ENCODE results near the gene PHOSPHO1. TPM values are rescaled to one million over a fixed set of nuclear protein-coding genes. Genes with fewer than 3 reads are reported as not detected.

PHOSPHO1 gene
- total RNA-seq, 4 donors from 2014 or later = 1.0 to 3.7 (median 2.1) TPM; not detected in 1

GRCh38 chr17:49213399-49213798 lies 17.2 kb downstream of the PHOSPHO1 start:
- ATAC-seq (no peak), DNase-seq (no peak)
- H3K9me3 ChIP-seq = no peaks in the 10 kb centered on the region
- no peaks in the 10 kb centered on the region for H3K36me3 ChIP-seq
- in situ Hi-C loops (cut with MboI; ENCODE audit: low sequenced_read_pairs in 4 of 4) = no loop called here
- peaks cover 24 to 25% (median 25%) of the 10 kb centered on the region in 3 donors for H3K27me3 ChIP-seq
- H3K4me3 ChIP-seq = no peak overlapping the region
- peak overlapping the region in 1 of 4 donors; percentile 2 for H3K27ac ChIP-seq
- H3K4me1 ChIP-seq = peaks cover 0 to 6% of the 10 kb centered on the region in 2 donors
- TF ChIP-seq POLR2A (IDR thresholded peaks at IDR 0.05) (no peak), CTCF (IDR thresholded peaks at IDR 0.05 in 4 of 5, conservative IDR thresholded peaks at IDR 0.05 in 1 of 5) (no peak)
- intact Hi-C loops (cut with DNase I; ENCODE audit: low total_unique reads) = no loop called here

GRCh38 chr17:49210158-49211029 lies 20.2 kb downstream of the PHOSPHO1 start, which contains the start of the genes ABI3 and GNGT2:
ABI3 (plus strand) TSS chr17:49210707; CDS start chr17:49210725, 18 bp downstream.
GNGT2 (minus strand) TSS chr17:49210574; CDS start chr17:49207422, 3,152 bp downstream.
- intact Hi-C loops (cut with DNase I; ENCODE audit: low total_unique reads) = no loop called here
- ATAC-seq (peak; percentile 47 to 56), DNase-seq (no peak)
- H3K4me3 ChIP-seq = peak within 1 kb of the TSS; percentile 28 to 50 (median 41)
- in situ Hi-C loops (cut with MboI; ENCODE audit: low sequenced_read_pairs in 4 of 4) = no loop called here
- H3K9me3 ChIP-seq = no peaks in the 10 kb centered on the region
- H3K27ac ChIP-seq = peak within 1 kb of the TSS; percentile 35 to 67 (median 54)
- H3K27me3 ChIP-seq = peaks cover 20 to 30% (median 22%) of the 10 kb centered on the region in 3 donors
- H3K36me3 ChIP-seq = no peaks in the 10 kb centered on the region
- H3K4me1 ChIP-seq = no peaks in the 10 kb centered on the region
- TF ChIP-seq POLR2A (IDR thresholded peaks at IDR 0.05) (peak in 1 of 2 donors; percentile 40), CTCF (IDR thresholded peaks at IDR 0.05 in 4 of 5, conservative IDR thresholded peaks at IDR 0.05 in 1 of 5) (no peak)

- no peak for ATAC-seq
- in situ Hi-C loops (cut with MboI; ENCODE audit: low sequenced_read_pairs in 4 of 4) = no loop called here
- H3K27ac ChIP-seq = peak overlapping the region in 1 of 4 donors; percentile 35
- H3K27me3 ChIP-seq = peaks cover 20 to 30% (median 22%) of the 10 kb centered on the region in 3 donors
- TF ChIP-seq CTCF (IDR thresholded peaks at IDR 0.05 in 4 of 5, conservative IDR thresholded peaks at IDR 0.05 in 1 of 5) (no peak), POLR2A (IDR thresholded peaks at IDR 0.05) (no peak)
- H3K9me3 ChIP-seq = no peaks in the 10 kb centered on the region
- H3K4me3 ChIP-seq = no peak overlapping the region
- intact Hi-C loops (cut with DNase I; ENCODE audit: low total_unique reads) = no loop called here
- DNase-seq = no peak
- H3K4me1 ChIP-seq = no peaks in the 10 kb centered on the region
- no peaks in the 10 kb centered on the region for H3K36me3 ChIP-seq
Observed at GRCh38 chr17:49209061-49209571, 21.5 kb downstream of the PHOSPHO1 start.

- Histone ChIP-seq H3K36me3 (no peaks in the 10 kb centered on the region), H3K4me3 (no peak overlapping the region), H3K4me1 (no peaks in the 10 kb centered on the region), H3K27ac (no peak overlapping the region), H3K9me3 (no peaks in the 10 kb centered on the region), H3K27me3 (peaks cover 3 to 13% (median 5%) of the 10 kb centered on the region in 3 donors)
- intact Hi-C loops (cut with DNase I; ENCODE audit: low total_unique reads) = no loop called here
- no peak for ATAC-seq
- in situ Hi-C loops (cut with MboI; ENCODE audit: low sequenced_read_pairs in 4 of 4) = no loop called here
- TF ChIP-seq CTCF (IDR thresholded peaks at IDR 0.05 in 4 of 5, conservative IDR thresholded peaks at IDR 0.05 in 1 of 5) = no peak
- no peak for TF ChIP-seq POLR2A (IDR thresholded peaks at IDR 0.05)
- DNase-seq = no peak
Observed at GRCh38 chr17:49204516-49204915, 26.1 kb downstream of the PHOSPHO1 start.

Measured in gastrocnemius medialis (tissue), 4 donors.